Fibroblast of skin of back (primary cell): Measurements from ENCODE around the gene AJAP1.
A peak's percentile ranks its signal among the peaks of the same experiment; 100 is the strongest.

ENCODE experiments used
- DNase-seq: peaks from one replicate; pipeline ENCODE4 v3.0.0-alpha.2; 2013

Gene AJAP1

GRCh38 chr1:4684136-4684535 is 29.7 kb downstream of the AJAP1 start:
- DNase-seq = peak; percentile 54

DNA sequence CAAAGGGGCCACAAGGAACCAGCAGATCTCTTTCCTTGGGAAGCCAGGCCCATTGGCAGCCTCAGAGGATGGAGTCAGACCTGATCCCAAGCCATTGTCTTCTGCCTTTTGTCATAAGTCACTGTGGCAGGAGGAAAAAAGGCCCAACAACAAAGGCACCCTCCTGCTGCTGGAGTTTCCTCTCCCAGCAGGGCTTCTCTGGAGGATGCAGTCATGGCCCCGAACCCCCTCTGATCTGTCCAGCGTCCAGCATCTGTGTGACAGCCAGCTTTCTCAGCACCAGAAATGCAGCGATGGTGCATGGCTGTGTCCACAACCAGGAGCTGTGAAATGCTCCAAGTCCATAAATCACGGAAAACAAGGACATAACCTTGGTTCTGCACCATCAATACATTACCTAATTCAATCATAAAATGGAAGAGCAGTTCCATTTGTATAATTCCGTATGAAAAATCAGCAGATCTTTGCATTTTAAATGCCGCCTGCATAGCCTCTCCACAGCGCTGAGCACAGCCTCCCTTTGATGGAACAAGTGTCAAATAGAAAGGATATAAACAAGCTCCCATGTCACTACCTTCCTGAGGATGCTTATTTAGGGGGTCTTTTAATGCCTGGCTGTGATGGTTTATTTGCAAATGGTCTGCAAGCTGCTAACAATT is 30.6 kb downstream of the AJAP1 start:
- no peak for DNase-seq

DNA sequence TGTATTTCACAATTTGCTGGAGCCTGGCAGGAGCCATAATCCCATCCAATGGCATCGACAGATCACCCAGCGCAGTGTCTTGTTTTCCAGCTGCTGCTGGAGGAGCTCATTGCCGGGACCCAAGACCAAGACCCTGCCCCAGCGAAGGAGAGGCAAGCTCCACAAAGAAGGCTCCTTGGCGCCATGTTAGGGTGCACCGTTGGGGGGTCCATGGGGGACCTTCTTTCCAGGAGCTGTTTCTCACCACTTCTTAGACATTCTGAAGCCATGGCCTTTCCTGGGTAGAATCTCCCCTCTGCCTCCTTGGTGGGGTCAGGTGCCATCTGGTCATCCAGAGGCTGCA is 31.1 kb downstream of the AJAP1 start:
- DNase-seq = no peak

- DNase-seq = no peak
These were observed 33.5 kb downstream of the AJAP1 start for GRCh38 chr1:4687943-4688342.

- no peak for DNase-seq
These were observed 35.0 kb downstream of the AJAP1 start for GRCh38 chr1:4689271-4689935.

- no peak for DNase-seq
These were observed 35.7 kb downstream of the AJAP1 start for GRCh38 chr1:4689941-4690635.

DNA sequence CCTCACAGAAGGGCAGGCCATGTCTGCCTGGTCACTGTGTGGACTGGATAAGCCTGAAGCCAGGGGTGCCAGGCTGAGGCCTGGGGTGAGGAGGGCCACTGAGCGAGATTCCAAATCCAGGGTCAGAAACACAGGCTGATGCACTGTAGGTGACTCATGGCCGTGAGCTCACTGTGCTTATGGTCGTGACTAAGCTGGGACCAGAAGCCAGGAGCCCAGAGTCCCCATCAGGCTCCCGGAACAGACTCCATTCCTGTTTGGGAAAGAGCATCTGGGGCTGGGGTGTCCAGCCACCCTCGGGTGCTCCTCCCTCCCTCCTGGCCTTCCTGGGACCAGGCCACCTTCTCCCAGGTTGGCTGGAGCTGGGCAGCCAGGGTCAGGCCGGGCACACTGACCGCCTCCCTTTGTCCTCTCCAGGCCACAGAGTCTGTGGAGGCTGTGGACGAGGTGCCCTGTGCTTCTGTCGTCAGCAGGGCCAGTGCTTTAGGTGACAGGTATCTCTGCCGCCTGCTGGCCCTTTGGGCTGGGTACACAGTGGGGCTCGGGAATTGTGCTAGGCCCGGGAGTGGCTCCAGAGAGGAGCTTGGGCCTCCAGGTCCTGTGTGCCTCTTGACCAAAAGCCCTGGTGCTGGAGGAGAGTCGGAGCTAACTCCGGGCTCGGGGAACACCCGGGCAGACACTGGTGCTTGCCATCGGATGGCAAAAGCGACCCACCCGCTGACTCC is 36.7 kb downstream of the AJAP1 start:
- DNase-seq = peak; percentile 78

- DNase-seq = no peak
These were observed 37.5 kb downstream of the AJAP1 start for GRCh38 chr1:4691766-4692405.

DNA sequence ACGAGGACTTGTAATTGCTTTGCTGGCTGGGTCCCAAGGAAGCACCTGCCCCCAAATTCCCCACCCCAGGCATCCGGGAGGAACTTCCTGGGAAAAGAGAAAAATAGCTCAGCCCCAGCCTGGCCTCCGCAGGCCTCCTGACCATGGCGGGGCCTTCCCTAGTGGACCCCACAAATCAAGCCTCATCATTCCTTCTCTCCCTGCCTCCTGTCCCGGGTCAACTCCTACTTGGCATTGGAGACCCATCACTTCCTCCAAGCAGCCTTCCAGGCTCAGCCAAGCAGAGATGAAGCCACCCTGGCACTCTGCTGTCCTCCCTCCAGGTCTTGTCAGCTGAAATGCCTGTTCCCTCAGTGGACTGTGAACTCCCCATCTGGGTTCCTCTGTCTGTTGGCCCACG is 38.0 kb downstream of the AJAP1 start:
- no peak for DNase-seq

DNA sequence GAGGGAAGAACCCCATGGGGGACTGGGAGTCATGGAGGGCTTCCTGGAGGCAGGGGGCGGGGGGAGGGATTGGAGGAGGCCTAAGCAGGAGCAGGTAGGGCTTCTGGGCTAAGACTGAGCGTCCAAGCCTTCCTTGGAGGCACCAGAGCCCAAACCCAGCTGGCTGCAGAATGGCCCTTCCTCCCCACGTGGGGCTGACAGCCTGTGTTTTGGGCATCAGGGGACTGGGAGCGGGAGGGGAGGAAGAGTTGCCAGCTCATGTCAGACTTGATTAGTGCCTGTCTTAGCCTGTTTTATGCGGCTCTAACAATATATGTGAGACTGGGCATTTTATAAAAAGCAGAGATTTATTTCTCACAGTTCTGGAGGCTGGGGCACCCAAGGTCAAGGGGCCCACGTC is 38.9 kb downstream of the AJAP1 start:
- DNase-seq = no peak

GRCh38 chr1:4693891-4694290 is 39.5 kb downstream of the AJAP1 start:
- DNase-seq = no peak

DNA sequence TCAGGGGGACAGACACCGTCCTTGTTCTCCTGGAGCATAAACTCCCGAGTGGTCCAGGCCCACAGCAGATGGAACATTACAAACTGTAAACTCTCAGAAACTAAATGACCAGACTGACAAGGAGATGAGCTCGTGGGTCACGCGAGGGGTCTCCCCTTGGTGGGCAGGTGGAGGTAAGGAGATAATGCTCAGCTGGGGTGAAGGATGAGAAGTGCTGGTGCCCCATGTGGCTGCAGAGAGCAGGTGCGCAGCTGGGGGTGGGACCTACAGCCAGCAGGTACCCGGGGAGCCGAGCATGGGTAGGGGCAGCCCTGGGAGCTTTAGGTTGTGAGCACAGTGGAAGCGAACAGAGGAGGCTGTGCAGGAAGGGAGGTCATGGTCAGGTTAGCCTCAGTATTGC is 40.1 kb downstream of the AJAP1 start:
- no peak for DNase-seq

DNA sequence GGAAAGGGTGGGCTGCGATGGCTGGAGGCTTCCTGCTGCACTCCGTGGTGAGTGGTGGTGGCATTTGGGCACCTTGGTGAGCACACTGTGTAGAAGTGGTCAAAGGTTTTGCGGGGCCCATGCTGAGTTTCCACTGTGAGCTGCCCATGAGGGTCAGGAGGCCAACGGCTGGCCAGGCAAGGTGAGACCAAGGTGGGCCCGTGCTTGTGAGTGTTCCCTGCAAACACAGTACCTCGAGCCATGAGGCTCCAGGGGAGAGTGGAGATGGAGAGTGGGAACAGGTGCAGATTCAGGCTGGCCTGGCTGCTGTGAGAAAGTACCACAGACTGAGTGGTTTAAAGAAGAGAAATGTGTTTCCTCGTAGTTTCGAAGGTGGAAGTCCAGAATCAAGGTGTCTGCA is 40.8 kb downstream of the AJAP1 start:
- DNase-seq = no peak

GRCh38 chr1:4696161-4696745 is 41.8 kb downstream of the AJAP1 start:
- no peak for DNase-seq

- no peak for DNase-seq
These were observed 42.3 kb downstream of the AJAP1 start for GRCh38 chr1:4696753-4697152.

DNA sequence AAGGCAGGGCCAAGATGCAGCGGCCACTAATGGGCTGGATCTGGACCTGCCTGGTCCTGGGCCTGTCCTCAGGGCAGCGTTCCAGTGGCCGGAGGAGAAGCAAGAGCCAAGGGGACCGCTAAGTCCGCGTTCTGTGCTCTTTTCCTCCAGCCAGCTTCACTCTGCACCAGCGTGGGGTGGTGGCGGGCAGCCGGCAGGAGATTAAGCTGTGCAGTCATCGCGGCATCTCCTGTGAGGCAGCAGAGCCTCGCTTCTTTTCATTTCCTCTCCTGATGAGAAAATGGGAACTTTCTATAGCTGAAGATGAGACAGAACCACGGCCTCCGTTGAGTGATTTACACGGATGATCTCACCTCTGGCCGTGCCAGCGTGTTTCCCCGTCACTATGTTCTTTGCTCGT is 43.4 kb downstream of the AJAP1 start:
- DNase-seq = no peak

DNA sequence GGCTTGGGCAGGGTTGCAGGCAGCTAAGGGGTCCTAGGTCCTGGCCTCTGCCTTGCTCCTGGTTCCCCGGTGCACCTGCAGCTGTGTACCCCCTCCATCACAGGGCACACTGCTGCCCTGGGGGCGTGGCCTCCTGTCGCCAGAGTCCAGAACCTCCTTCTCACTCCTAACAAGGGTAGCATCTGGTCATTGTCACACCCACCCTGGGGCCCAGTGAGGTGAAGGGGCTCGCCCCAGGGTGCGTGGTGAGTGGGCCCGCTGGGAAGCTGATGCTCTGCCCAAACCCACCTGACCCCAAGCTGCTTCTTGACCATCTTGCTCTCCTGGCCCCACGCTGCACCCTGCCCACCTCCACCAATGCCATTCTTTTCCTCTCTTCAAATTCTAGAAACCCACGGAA is 44.5 kb downstream of the AJAP1 start:
- DNase-seq = no peak

DNA sequence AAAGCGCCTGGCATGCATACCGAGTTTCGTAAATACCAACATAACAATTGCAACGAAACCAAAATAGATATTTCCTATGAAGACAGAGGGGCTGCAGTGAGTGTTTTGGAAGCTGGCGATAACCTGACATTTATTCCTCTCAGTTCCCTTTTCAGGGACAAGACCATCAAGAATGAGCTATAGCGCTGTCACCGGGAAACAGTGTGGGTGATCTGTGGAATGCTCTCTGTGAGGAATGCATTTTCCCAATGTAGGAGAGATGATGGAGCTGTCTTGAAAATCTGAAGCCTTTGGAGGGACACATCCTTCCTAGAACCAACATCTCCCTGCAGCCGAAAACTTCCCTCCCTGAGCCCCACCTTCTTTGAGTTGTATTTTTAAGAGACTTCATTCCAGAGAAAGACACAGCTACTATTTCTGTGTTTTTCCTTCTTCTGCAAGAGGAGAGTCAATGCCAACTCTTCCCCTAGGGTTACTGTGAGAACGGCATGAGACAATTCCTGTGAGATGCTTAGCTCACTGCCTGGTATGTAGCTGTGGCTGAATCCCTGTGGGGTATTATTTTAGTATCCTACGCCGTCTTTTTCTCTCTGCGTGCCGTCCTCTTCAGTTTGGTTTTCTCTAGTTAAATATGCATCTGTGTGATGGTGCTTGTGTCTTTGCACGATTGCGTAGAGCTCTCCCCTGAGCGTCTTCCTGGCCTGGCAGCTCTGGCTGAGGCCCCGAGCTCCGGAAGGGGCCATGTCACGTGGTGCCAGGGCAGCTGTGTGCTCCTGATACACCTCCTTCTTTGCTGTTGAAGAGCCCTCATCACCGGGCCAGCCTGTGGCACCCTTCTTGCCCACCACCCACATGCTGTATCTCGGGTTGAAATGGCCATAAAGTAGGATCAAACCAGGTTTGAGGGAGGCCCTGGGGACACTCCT is 45.2 kb downstream of the AJAP1 start:
- DNase-seq = peak; percentile 96

GRCh38 chr1:4700801-4701200 is 46.4 kb downstream of the AJAP1 start:
- peak; percentile 48 for DNase-seq

GRCh38 chr1:4701276-4701675 is 46.9 kb downstream of the AJAP1 start:
- no peak for DNase-seq

DNA sequence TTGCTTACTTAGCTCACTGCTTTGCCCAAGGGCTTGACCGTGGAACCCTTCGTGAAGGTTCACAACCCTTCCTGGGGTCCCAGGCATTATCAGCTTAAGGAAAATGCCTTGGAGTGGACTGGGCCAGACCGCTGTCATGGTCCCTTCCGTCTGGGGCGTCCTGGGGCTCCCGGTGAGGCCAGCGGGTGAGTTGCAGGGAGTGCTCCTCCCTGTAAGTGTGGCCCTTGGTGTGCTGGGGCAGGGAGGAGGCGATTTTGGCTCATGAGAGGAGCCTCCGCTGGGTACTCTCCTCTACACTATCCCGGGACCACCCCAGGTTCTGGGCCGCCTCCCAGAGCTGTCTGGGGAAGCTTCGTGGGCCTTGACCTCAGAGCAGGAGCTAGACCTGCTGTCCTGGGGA is 48.1 kb downstream of the AJAP1 start:
- DNase-seq = no peak
